Transverse colon (tissue), 4 donors: Measurements from ENCODE around the gene DNAL1.

Experiments used
- CTCF ChIP-seq, 5 experiments: fragments of 200-600 bp in 3 of 5; fragments of 450-650 bp in 2 of 5; sonication (generic) in 3 of 5; IDR thresholded peaks; 1 replicate in 2 of 5; 2 replicates in 3 of 5; pipeline ENCODE4 v1.5.1; 2016 to 2017; ENCODE audit warnings: antibody characterized with exemption in 5 of 5, inconsistent platforms in 3 of 5, mild to moderate bottlenecking in 2 of 5, moderate library complexity in 1 of 5
- EP300 ChIP-seq: sonication (generic); formaldehyde crosslinking; IDR thresholded peaks from one replicate; pipeline ENCODE4 v1.6.1; 2017; ENCODE audit warnings: antibody characterized with exemption, low read depth
- POLR2AphosphoS5 ChIP-seq, 3 donors: sonication (generic); formaldehyde crosslinking; IDR thresholded peaks; one replicate each; pipeline ENCODE4 v1.6.1; 2016; ENCODE audit warnings: antibody characterized with exemption in 3 of 3

- TF ChIP-seq CTCF (IDR thresholded peaks at IDR 0.05) (no peak), POLR2AphosphoS5 (IDR thresholded peaks at IDR 0.05) (no peak), EP300 (no peak)
Measured at GRCh38 chr14:73627151-73627558, 17.6 kb upstream of the DNAL1 start.
